Retinal pigment epithelial cell (primary cell): Measurements from ENCODE around the gene ADAMTSL3.

Experiments used
- DNase-seq: peaks from one replicate; pipeline ENCODE4 v3.0.0-alpha.2; 2010; ENCODE audit warnings: low read depth
- H3K4me3 ChIP-seq: 2 replicates; pipeline ENCODE4 v1.5.1; 2011; ENCODE audit warnings: mild to moderate bottlenecking, low read length, control low read depth, moderate library complexity
- TF ChIP-seq, protein P1 (sequence below): conservative IDR thresholded peaks from 2 replicates; pipeline ENCODE4 v1.5.1; 2011; ENCODE audit warnings: low read depth, low read length, control low read depth, inconsistent platforms

Gene ADAMTSL3

DNA sequence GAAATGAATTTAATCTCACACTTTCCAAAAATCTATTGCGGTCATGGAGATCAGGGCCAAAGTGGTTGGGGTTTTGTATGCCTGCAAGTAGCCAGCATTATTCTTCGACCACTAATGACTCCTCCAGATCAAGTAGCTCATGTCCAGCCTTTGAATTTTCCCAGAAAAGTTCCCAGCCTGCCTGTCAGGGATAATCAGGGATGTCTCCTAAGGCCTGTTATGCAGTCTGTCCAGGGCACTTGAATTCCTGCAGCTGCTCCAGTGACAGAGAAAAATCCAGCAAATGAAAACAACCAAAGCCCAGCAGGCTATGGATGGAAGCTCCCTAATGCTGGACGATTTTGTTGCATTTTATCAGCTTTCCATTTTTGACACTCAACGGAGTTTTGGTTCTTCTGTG lies 215.4 kb downstream of the ADAMTSL3 start:
- TF ChIP-seq, protein P1, sequence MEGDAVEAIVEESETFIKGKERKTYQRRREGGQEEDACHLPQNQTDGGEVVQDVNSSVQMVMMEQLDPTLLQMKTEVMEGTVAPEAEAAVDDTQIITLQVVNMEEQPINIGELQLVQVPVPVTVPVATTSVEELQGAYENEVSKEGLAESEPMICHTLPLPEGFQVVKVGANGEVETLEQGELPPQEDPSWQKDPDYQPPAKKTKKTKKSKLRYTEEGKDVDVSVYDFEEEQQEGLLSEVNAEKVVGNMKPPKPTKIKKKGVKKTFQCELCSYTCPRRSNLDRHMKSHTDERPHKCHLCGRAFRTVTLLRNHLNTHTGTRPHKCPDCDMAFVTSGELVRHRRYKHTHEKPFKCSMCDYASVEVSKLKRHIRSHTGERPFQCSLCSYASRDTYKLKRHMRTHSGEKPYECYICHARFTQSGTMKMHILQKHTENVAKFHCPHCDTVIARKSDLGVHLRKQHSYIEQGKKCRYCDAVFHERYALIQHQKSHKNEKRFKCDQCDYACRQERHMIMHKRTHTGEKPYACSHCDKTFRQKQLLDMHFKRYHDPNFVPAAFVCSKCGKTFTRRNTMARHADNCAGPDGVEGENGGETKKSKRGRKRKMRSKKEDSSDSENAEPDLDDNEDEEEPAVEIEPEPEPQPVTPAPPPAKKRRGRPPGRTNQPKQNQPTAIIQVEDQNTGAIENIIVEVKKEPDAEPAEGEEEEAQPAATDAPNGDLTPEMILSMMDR = no peak
- H3K4me3 ChIP-seq = no peak overlapping the region
- DNase-seq = no peak

GRCh38 chr15:83871808-83872559 lies 218.1 kb downstream of the ADAMTSL3 start:
- no peak for DNase-seq
- TF ChIP-seq, protein P1 = no peak
- no peak overlapping the region for H3K4me3 ChIP-seq

DNA sequence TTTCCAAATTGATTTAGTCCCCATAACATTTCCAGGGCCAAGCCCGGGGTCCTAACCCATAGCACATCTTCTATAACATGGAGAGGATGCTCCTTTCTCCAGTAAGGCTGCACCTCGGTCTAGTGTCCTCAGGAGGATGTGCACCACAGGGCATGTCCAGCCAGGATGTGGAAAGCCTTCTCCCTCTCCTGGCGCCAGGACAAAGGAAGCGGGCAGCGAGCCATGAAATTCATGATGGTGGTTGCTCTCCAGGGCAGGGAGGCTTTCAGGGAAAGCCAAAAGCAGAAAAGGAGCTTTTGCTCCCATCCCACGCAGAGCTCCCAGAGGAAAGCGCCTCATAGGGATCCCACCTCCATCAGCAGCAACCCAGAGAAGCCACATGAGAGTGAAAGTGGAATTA lies 220.0 kb downstream of the ADAMTSL3 start:
- TF ChIP-seq, protein P1 = no peak
- H3K4me3 ChIP-seq = no peak overlapping the region
- no peak for DNase-seq

- no peak for DNase-seq
- TF ChIP-seq, protein P1 = no peak
Measured at GRCh38 chr15:83880529-83880928, 226.6 kb downstream of the ADAMTSL3 start.

GRCh38 chr15:83881156-83881555 lies 227.2 kb downstream of the ADAMTSL3 start:
- no peak for DNase-seq
- TF ChIP-seq, protein P1 = no peak
- no peak overlapping the region for H3K4me3 ChIP-seq

More at GRCh38 chr15:83880529-83880928, 226.6 kb downstream of the ADAMTSL3 start:
- no peak overlapping the region for H3K4me3 ChIP-seq

- no peak overlapping the region for H3K4me3 ChIP-seq
- no peak for DNase-seq
- TF ChIP-seq, protein P1 = no peak
Measured at GRCh38 chr15:83886321-83886720, 232.4 kb downstream of the ADAMTSL3 start.

- H3K4me3 ChIP-seq = no peak overlapping the region
- TF ChIP-seq, protein P1 = no peak
- DNase-seq = no peak
Measured at GRCh38 chr15:83887404-83887803, 233.5 kb downstream of the ADAMTSL3 start.
